Keratinocyte (primary cell): ENCODE measurements around the gene INSRR. TPM values are rescaled to one million over a fixed set of nuclear protein-coding genes. Genes with fewer than 3 reads are reported as not detected.

Experiments used
- DNase-seq: peaks from one replicate; pipeline ENCODE4 v3.0.0-alpha.2; 2011; ENCODE audit warnings: low read depth, missing footprints, low spot score
- FAIRE-seq: peaks from 2 replicates; lab custom pipeline; 2011; peaks lifted over from hg19 to GRCh38; lab: Jason Lieb, UNC
- H2AFZ ChIP-seq: 2 replicates; pipeline ENCODE4 v1.6.0; 2012; ENCODE audit warnings: low read length, control low read depth, inconsistent platforms; ENCODE audit not compliant: control insufficient read depth
- H3K27ac ChIP-seq: 2 replicates; pipeline ENCODE4 v1.5.1; 2011; ENCODE audit warnings: low read length; ENCODE audit not compliant: control insufficient read depth, insufficient read depth
- H3K27me3 ChIP-seq: 3 replicates; pipeline ENCODE4 v1.6.0; 2011; ENCODE audit warnings: low read length; ENCODE audit not compliant: control insufficient read depth, insufficient read depth; ENCODE audit errors: extremely low read depth
- H3K36me3 ChIP-seq, 2 experiments: 2 replicates in 1 of 2; 3 replicates in 1 of 2; pipeline ENCODE4 v1.5.1; 2011; ENCODE audit warnings: low read length in 2 of 2, mild to moderate bottlenecking in 1 of 2; ENCODE audit not compliant: control insufficient read depth in 2 of 2, insufficient read depth in 2 of 2; ENCODE audit errors: extremely low read depth in 1 of 2
- H3K4me1 ChIP-seq: 3 replicates; pipeline ENCODE4 v1.5.1; 2011; ENCODE audit warnings: low read length; ENCODE audit not compliant: control insufficient read depth, insufficient read depth; ENCODE audit errors: extremely low read depth
- H3K4me2 ChIP-seq: 3 replicates; pipeline ENCODE4 v1.6.0; 2011; ENCODE audit warnings: low read depth, low read length; ENCODE audit not compliant: control insufficient read depth, insufficient read depth; ENCODE audit errors: extremely low read depth
- H3K4me3 ChIP-seq, 3 experiments: fragments of 200-600 bp in 1 of 3; sonication (generic) in 1 of 3; 2 replicates in 2 of 3; 3 replicates in 1 of 3; pipeline ENCODE4 v1.5.1; 2011 to 2016; ENCODE audit warnings: low read length in 3 of 3, mild to moderate bottlenecking in 3 of 3, control low read depth in 2 of 3, inconsistent platforms in 1 of 3, low read depth in 1 of 3, mixed read lengths in 1 of 3, mixed run types in 1 of 3, moderate library complexity in 1 of 3; ENCODE audit not compliant: control insufficient read depth in 2 of 3, insufficient read depth in 2 of 3; ENCODE audit errors: extremely low read depth in 1 of 3
- H3K79me2 ChIP-seq: 2 replicates; pipeline ENCODE4 v1.6.0; 2012; ENCODE audit warnings: low read length; ENCODE audit not compliant: control insufficient read depth, insufficient read depth
- H3K9ac ChIP-seq: 3 replicates; pipeline ENCODE4 v1.6.0; 2011; ENCODE audit warnings: low read length; ENCODE audit not compliant: control insufficient read depth, insufficient read depth; ENCODE audit errors: extremely low read depth
- H3K9me1 ChIP-seq: 3 replicates; pipeline ENCODE4 v1.6.0; 2011; ENCODE audit warnings: low read length; ENCODE audit not compliant: control insufficient read depth, insufficient read depth; ENCODE audit errors: extremely low read depth
- H3K9me3 ChIP-seq: 2 replicates; pipeline ENCODE4 v1.5.1; 2012; ENCODE audit warnings: low read depth, low read length; ENCODE audit not compliant: control insufficient read depth
- H4K20me1 ChIP-seq: 3 replicates; pipeline ENCODE4 v1.6.0; 2011; ENCODE audit warnings: low read length; ENCODE audit not compliant: control insufficient read depth, insufficient read depth; ENCODE audit errors: extremely low read depth
- CTCF ChIP-seq, 3 experiments: IDR thresholded peaks in 1 of 3; conservative IDR thresholded peaks in 1 of 3; optimal IDR thresholded peaks in 1 of 3; 2 replicates in 2 of 3; 3 replicates in 1 of 3; pipeline versions ENCODE3 to v1.5.1; 2011; ENCODE audit warnings: low read length in 3 of 3, mild to moderate bottlenecking in 3 of 3, moderate library complexity in 2 of 3, control low read depth in 1 of 3, inconsistent platforms in 1 of 3; ENCODE audit not compliant: insufficient read depth in 2 of 3; ENCODE audit errors: extremely low read depth in 1 of 3
- EZH2 ChIP-seq: IDR thresholded peaks from one replicate; pipeline ENCODE4 v1.6.1; 2012; ENCODE audit warnings: inconsistent platforms, mild to moderate bottlenecking, low read length, moderate library complexity
- dilution Hi-C: fragments of 300-500 bp; cut with MboI; formaldehyde crosslinking; loops from one replicate; pipeline ENCODE4 v1.7.0; 2020; ENCODE audit warnings: low sequenced_read_pairs; ENCODE audit not compliant: extremely low pct_ligation_motif_present
- polyA plus RNA-seq, 5 experiments: library from polyadenylated mRNA; depleted of rRNA in 3 of 5; stranded (reverse) in 3 of 5; stranded (forward) in 1 of 5; unstranded in 1 of 5; fragments of >200 nt; gene quantifications; 1 replicate in 1 of 5; 2 replicates in 3 of 5; 3 replicates in 1 of 5; pipeline versions ENCODE4 v1.2.1 to v1.2.3, GENCODE V29; 2011 to 2012; ENCODE audit warnings: missing spikeins in 2 of 5, low read depth in 1 of 5, low replicate concordance in 1 of 5

The INSRR gene
- polyA plus RNA-seq, 1 donor (not counting 4 experiments of a cell fraction or from before 2014, with no cell fraction given), result not detected

GRCh38 chr1:156848461-156849150 lies 10.3 kb downstream of the INSRR start:
- H2AFZ ChIP-seq, result no peak overlapping the region
- peaks cover 68% of the 10 kb centered on the region for H3K27me3 ChIP-seq
- H3K79me2 ChIP-seq, result no peaks in the 10 kb centered on the region
- H3K4me3 ChIP-seq, result no peak overlapping the region
- no peaks in the 10 kb centered on the region for H4K20me1 ChIP-seq
- no peak overlapping the region for H3K27ac ChIP-seq
- peaks cover 2% of the 10 kb centered on the region for H3K4me1 ChIP-seq
- no peak overlapping the region for H3K9ac ChIP-seq
- no peaks in the 10 kb centered on the region for H3K9me1 ChIP-seq
- no peaks in the 10 kb centered on the region for H3K36me3 ChIP-seq
- DNase-seq, result peak; percentile 21
- dilution Hi-C loops, result no loop called here
- H3K9me3 ChIP-seq, result no peaks in the 10 kb centered on the region
- FAIRE-seq, result no peak
- TF ChIP-seq CTCF (optimal IDR thresholded peaks at IDR 0.05 in 1 of 3, IDR thresholded peaks at IDR 0.05 in 1 of 3, conservative IDR thresholded peaks at IDR 0.05 in 1 of 3; ENCODE audit: extremely low read depth in 1 of 3, insufficient read depth in 2 of 3, low read length in 3 of 3) (no peak), EZH2 (no peak)
- peak overlapping the region; percentile 37 for H3K4me2 ChIP-seq

- no peak for TF ChIP-seq CTCF (optimal IDR thresholded peaks at IDR 0.05 in 1 of 3, IDR thresholded peaks at IDR 0.05 in 1 of 3, conservative IDR thresholded peaks at IDR 0.05 in 1 of 3; ENCODE audit: extremely low read depth in 1 of 3, insufficient read depth in 2 of 3, low read length in 3 of 3)
- TF ChIP-seq EZH2, result no peak
- H3K4me3 ChIP-seq, result no peak overlapping the region
- H2AFZ ChIP-seq, result no peak overlapping the region
- no peaks in the 10 kb centered on the region for H3K9me3 ChIP-seq
- no peaks in the 10 kb centered on the region for H3K79me2 ChIP-seq
- peaks cover 69% of the 10 kb centered on the region for H3K27me3 ChIP-seq
- H3K9me1 ChIP-seq, result no peaks in the 10 kb centered on the region
- DNase-seq (no peak), FAIRE-seq (no peak)
- dilution Hi-C loops, result no loop called here
- H4K20me1 ChIP-seq, result no peaks in the 10 kb centered on the region
- peaks cover 2% of the 10 kb centered on the region for H3K4me1 ChIP-seq
- H3K9ac ChIP-seq, result no peak overlapping the region
- no peak overlapping the region for H3K4me2 ChIP-seq
- H3K27ac ChIP-seq, result no peak overlapping the region
- H3K36me3 ChIP-seq, result no peaks in the 10 kb centered on the region
These were observed 11.1 kb downstream of the INSRR start for GRCh38 chr1:156847591-156848460.
